ENCODE data around the gene SERPINA5. TPM values are rescaled to one million over a fixed set of nuclear protein-coding genes. Genes with fewer than 3 reads are reported as not detected.

Gene SERPINA5
- total RNA-seq: not detected
- not detected for polyA plus RNA-seq

DNA sequence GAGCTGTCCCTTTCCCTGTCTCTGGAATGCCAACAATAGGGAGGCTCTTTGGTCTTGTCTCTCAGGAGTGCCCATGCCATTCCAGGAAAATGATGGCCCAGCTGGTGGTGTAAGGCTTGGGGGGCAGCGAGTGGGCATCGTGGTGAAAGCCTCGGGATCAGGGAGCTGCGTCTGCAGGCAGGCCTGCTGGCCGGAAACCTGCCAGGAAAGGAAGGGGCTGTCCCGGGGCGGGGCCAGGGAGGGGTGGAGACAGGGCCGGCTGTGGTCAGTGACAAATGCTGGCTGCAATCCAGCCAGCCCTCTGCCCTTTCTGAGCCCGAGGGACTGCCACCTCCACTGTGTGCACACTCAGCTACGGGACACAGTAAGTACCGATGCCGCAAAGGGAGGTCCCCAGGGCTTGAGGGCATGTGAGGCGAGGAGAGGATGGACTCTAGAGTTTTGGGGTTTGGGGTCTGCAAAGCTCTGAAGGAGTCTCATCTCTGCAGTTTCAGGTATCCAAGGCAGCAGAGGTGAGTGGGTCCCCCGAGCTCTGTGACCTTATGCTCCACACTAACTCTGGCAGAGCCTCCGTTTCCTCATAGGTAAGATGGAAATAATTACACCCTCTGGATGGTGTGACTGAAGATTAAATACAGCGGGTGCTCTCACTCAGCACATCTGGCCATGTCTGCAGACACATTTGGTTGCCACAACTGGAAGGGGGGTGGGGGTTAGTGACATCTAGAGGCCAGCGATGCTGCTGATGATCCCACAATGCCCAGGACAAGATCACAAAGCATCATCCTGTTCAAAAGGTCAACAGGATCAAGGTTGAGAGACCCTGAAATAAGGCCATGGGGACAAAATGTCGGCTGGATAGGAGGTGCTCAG lies at the start of gene SERPINA5:
Gene SERPINA5, plus strand, starts transcription at position 300 of the 873 bp plus-strand sequence. CDS start 5,937 bp downstream, outside the sequence.
- H3K4me1 Mint-ChIP-seq: no peaks in the 10 kb centered on the region
- peak within 1 kb of the TSS in 1 of 7 donors; percentile 62 for H3K27ac Mint-ChIP-seq
- CTCF ChIA-PET (ENCODE audit: partially characterized antibody): no interaction called here
- no peak for DNase-seq
- POLR2A ChIA-PET (ENCODE audit: partially characterized antibody): no interaction called here
- Histone ChIP-seq H3K27me3 (ENCODE audit: insufficient read depth, low read length) (no peaks in the 10 kb centered on the region), H3K4me3 (ENCODE audit: low read length in 2 of 2) (no peak within 1 kb of the TSS), H3K9me3 (ENCODE audit: control insufficient read depth in 1 of 2, low read length in 2 of 2) (no peaks in the 10 kb centered on the region), H3K4me1 (ENCODE audit: insufficient read depth, low read length) (no peaks in the 10 kb centered on the region), H3K36me3 (ENCODE audit: insufficient read depth, low read length) (no peaks in the 10 kb centered on the region), H3K27ac (ENCODE audit: low read depth, low read length) (no peak within 1 kb of the TSS)
- intact Hi-C loops (cut with micrococcal nuclease): no loop called here
- no peaks in the 10 kb centered on the region for H3K9me3 Mint-ChIP-seq
- no peak within 1 kb of the TSS for H3K4me3 Mint-ChIP-seq
- no peaks in the 10 kb centered on the region for H3K36me3 Mint-ChIP-seq
- H3K27me3 Mint-ChIP-seq: peaks cover 0 to 3% of the 10 kb centered on the region in 2 donors

- CTCF ChIA-PET (ENCODE audit: partially characterized antibody): no interaction called here
- intact Hi-C loops (cut with micrococcal nuclease): no loop called here
- Mint-ChIP-seq H3K4me1 (no peaks in the 10 kb centered on the region), H3K4me3 (no peak overlapping the region), H3K27ac (no peak overlapping the region), H3K36me3 (no peaks in the 10 kb centered on the region), H3K27me3 (peaks cover 7 to 22% of the 10 kb centered on the region in 2 donors), H3K9me3 (peaks cover 0 to 8% (median 2%) of the 10 kb centered on the region in 8 donors)
- Histone ChIP-seq H3K27ac (ENCODE audit: low read depth, low read length) (no peak overlapping the region), H3K4me1 (ENCODE audit: insufficient read depth, low read length) (no peaks in the 10 kb centered on the region), H3K27me3 (ENCODE audit: insufficient read depth, low read length) (no peaks in the 10 kb centered on the region), H3K9me3 (ENCODE audit: control insufficient read depth in 1 of 2, low read length in 2 of 2) (no peaks in the 10 kb centered on the region), H3K4me3 (ENCODE audit: low read length in 2 of 2) (no peak overlapping the region), H3K36me3 (ENCODE audit: insufficient read depth, low read length) (no peaks in the 10 kb centered on the region)
- POLR2A ChIA-PET (ENCODE audit: partially characterized antibody): interaction anchor here (0.6 kb wide), 1 partner anchor 227 kb away, joined by 3 read pairs; no protein-coding TSS in a partner anchor
- DNase-seq: no peak
Measured at GRCh38 chr14:94532447-94532846, 48.8 kb upstream of the SERPINA5 start.

GRCh38 chr14:94535506-94535905 lies 45.7 kb upstream of the SERPINA5 start:
- peaks cover 4 to 25% of the 10 kb centered on the region in 2 donors for H3K27me3 Mint-ChIP-seq
- no peak overlapping the region for H3K27ac Mint-ChIP-seq

GRCh38 chr14:94536836-94537235 lies 44.4 kb upstream of the SERPINA5 start:
- intact Hi-C loops (cut with micrococcal nuclease): no loop called here
- DNase-seq: no peak

More at GRCh38 chr14:94535506-94535905, 45.7 kb upstream of the SERPINA5 start:
- Mint-ChIP-seq H3K4me3 (no peak overlapping the region), H3K36me3 (no peaks in the 10 kb centered on the region), H3K4me1 (no peaks in the 10 kb centered on the region), H3K9me3 (peaks cover 0 to 8% (median 2%) of the 10 kb centered on the region in 8 donors)
- Histone ChIP-seq H3K27ac (ENCODE audit: low read depth, low read length) (no peak overlapping the region), H3K27me3 (ENCODE audit: insufficient read depth, low read length) (no peaks in the 10 kb centered on the region), H3K4me3 (ENCODE audit: low read length in 2 of 2) (no peak overlapping the region), H3K4me1 (ENCODE audit: insufficient read depth, low read length) (no peaks in the 10 kb centered on the region), H3K36me3 (ENCODE audit: insufficient read depth, low read length) (no peaks in the 10 kb centered on the region), H3K9me3 (ENCODE audit: control insufficient read depth in 1 of 2, low read length in 2 of 2) (no peaks in the 10 kb centered on the region)
- intact Hi-C loops (cut with micrococcal nuclease): no loop called here
- POLR2A ChIA-PET (ENCODE audit: partially characterized antibody): no interaction called here
- no peak for DNase-seq
- CTCF ChIA-PET (ENCODE audit: partially characterized antibody): no interaction called here

DNA sequence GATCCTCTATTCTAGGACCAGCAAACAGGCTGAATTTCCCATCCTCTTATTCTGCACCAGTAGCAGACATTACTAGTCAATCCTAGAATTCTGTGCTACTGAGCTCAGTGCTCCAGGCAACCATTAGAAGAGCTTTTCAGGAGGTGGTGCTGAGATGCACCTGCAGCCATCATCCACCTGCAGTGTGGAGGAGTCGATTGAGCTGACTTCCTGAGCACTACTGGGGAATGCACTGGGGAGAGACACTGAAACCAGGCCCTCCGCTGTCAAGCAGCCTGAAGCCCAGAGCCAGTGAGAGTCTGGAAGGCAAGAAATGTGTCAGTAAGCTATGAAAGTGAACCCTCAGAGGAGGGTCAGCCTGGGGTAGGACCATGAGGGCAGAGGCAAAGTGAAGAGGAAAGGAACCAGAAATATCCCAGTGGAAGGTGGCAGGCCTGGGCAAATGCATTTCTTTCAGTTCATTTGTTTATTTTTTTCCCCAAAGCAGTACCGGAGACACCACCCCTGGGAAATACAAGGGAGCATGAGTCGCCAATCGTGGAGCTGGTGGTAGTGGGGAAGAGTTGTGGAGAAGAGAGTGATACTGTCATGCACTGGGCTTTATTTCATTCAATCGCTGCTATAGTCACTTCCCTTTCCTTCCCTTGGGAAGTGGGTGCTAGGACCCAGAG lies 43.0 kb upstream of the SERPINA5 start:
- Histone ChIP-seq H3K9me3 (ENCODE audit: control insufficient read depth in 1 of 2, low read length in 2 of 2) (no peaks in the 10 kb centered on the region), H3K27me3 (ENCODE audit: insufficient read depth, low read length) (no peaks in the 10 kb centered on the region), H3K27ac (ENCODE audit: low read depth, low read length) (no peak overlapping the region), H3K36me3 (ENCODE audit: insufficient read depth, low read length) (no peaks in the 10 kb centered on the region), H3K4me3 (ENCODE audit: low read length in 2 of 2) (no peak overlapping the region), H3K4me1 (ENCODE audit: insufficient read depth, low read length) (no peaks in the 10 kb centered on the region)
- H3K36me3 Mint-ChIP-seq: no peaks in the 10 kb centered on the region
- no peak overlapping the region for H3K27ac Mint-ChIP-seq
- intact Hi-C loops (cut with micrococcal nuclease): no loop called here
- peaks cover 5 to 28% of the 10 kb centered on the region in 2 donors for H3K27me3 Mint-ChIP-seq
- no peak for DNase-seq
- POLR2A ChIA-PET (ENCODE audit: partially characterized antibody): no interaction called here
- no peaks in the 10 kb centered on the region for H3K4me1 Mint-ChIP-seq
- peaks cover 0 to 3% (median 2%) of the 10 kb centered on the region in 8 donors for H3K9me3 Mint-ChIP-seq
- CTCF ChIA-PET (ENCODE audit: partially characterized antibody): interaction anchor here (3.2 kb wide), 1 partner anchor 11 kb away, joined by 17 read pairs; no protein-coding TSS in a partner anchor
- no peak overlapping the region for H3K4me3 Mint-ChIP-seq

More at GRCh38 chr14:94536836-94537235, 44.4 kb upstream of the SERPINA5 start:
- Histone ChIP-seq H3K27me3 (ENCODE audit: insufficient read depth, low read length) (no peaks in the 10 kb centered on the region), H3K4me1 (ENCODE audit: insufficient read depth, low read length) (no peaks in the 10 kb centered on the region), H3K36me3 (ENCODE audit: insufficient read depth, low read length) (no peaks in the 10 kb centered on the region), H3K27ac (ENCODE audit: low read depth, low read length) (no peak overlapping the region), H3K4me3 (ENCODE audit: low read length in 2 of 2) (no peak overlapping the region), H3K9me3 (ENCODE audit: control insufficient read depth in 1 of 2, low read length in 2 of 2) (no peaks in the 10 kb centered on the region)
- H3K27ac Mint-ChIP-seq: no peak overlapping the region
- ChIA-PET POLR2A (ENCODE audit: partially characterized antibody) (no interaction called here), CTCF (ENCODE audit: partially characterized antibody) (interaction anchor here (1.0 kb wide), 1 partner anchor 11 kb away, joined by 3 read pairs; no protein-coding TSS in a partner anchor)
- H3K4me3 Mint-ChIP-seq: no peak overlapping the region
- H3K9me3 Mint-ChIP-seq: peaks cover 0 to 4% (median 2%) of the 10 kb centered on the region in 8 donors
- peaks cover 5 to 25% of the 10 kb centered on the region in 2 donors for H3K27me3 Mint-ChIP-seq
- H3K4me1 Mint-ChIP-seq: no peaks in the 10 kb centered on the region
- H3K36me3 Mint-ChIP-seq: no peaks in the 10 kb centered on the region

GRCh38 chr14:94539181-94539580 lies 42.0 kb upstream of the SERPINA5 start:
- no peaks in the 10 kb centered on the region for H3K27me3 ChIP-seq (ENCODE audit: insufficient read depth, low read length)
- no peaks in the 10 kb centered on the region for H3K9me3 ChIP-seq (ENCODE audit: control insufficient read depth in 1 of 2, low read length in 2 of 2)
- ChIA-PET POLR2A (ENCODE audit: partially characterized antibody) (no interaction called here), CTCF (ENCODE audit: partially characterized antibody) (interaction anchor here (3.2 kb wide), 1 partner anchor 10 kb away, joined by 17 read pairs; no protein-coding TSS in a partner anchor)
- Mint-ChIP-seq H3K9me3 (peaks cover 0 to 3% (median 0%) of the 10 kb centered on the region in 8 donors), H3K27me3 (peaks cover 2 to 24% of the 10 kb centered on the region in 2 donors), H3K4me3 (no peak overlapping the region), H3K36me3 (no peaks in the 10 kb centered on the region), H3K4me1 (no peaks in the 10 kb centered on the region), H3K27ac (no peak overlapping the region)
- H3K36me3 ChIP-seq (ENCODE audit: insufficient read depth, low read length): no peaks in the 10 kb centered on the region
- no peak overlapping the region for H3K4me3 ChIP-seq (ENCODE audit: low read length in 2 of 2)
- no peaks in the 10 kb centered on the region for H3K4me1 ChIP-seq (ENCODE audit: insufficient read depth, low read length)
- intact Hi-C loops (cut with micrococcal nuclease): no loop called here
- DNase-seq: no peak
- H3K27ac ChIP-seq (ENCODE audit: low read depth, low read length): no peak overlapping the region

Data from CD4-positive, alpha-beta memory T cell (primary cell).